BLaER1 treated with 17β-estradiol and CSF1 and Interleukin-3, amounts not matched to agents 10 nM and 100 nM (cell line): ENCODE data around the gene CHN2.

Experiments
- H3K27ac ChIP-seq, 11 experiments: shearing (Covaris generic); formaldehyde crosslinking; 2 replicates each; pipeline ENCODE4 v1.8.1; 2022
- H3K27me3 ChIP-seq, 11 experiments: shearing (Covaris generic); formaldehyde crosslinking; 2 replicates each; pipeline ENCODE4 v1.8.1; 2022
- H3K36me3 ChIP-seq, 11 experiments: shearing (Covaris generic); formaldehyde crosslinking; 2 replicates each; pipeline ENCODE4 v1.8.1; 2022
- H3K4me1 ChIP-seq, 10 experiments: shearing (Covaris generic); formaldehyde crosslinking; 2 replicates each; pipeline ENCODE4 v1.8.1; 2022
- H3K4me2 ChIP-seq, 11 experiments: shearing (Covaris generic); formaldehyde crosslinking; 2 replicates each; pipeline ENCODE4 v1.8.1; 2022
- H3K4me3 ChIP-seq, 10 experiments: shearing (Covaris generic); formaldehyde crosslinking; 2 replicates each; pipeline ENCODE4 v1.8.1; 2022
- H3K9ac ChIP-seq, 11 experiments: shearing (Covaris generic); formaldehyde crosslinking; 2 replicates each; pipeline ENCODE4 v1.8.1; 2022
- H3K9me3 ChIP-seq, 11 experiments: shearing (Covaris generic); formaldehyde crosslinking; replicated peaks in 1 of 11; 2 replicates each; pipeline ENCODE4 v1.8.1; 2022
- H4K20me1 ChIP-seq, 11 experiments: shearing (Covaris generic); formaldehyde crosslinking; 2 replicates each; pipeline ENCODE4 v1.8.1; 2022
- Cebpa-rat ChIP-seq, 11 experiments: shearing (Covaris generic); IDR thresholded peaks; 2 replicates each; pipeline ENCODE4 v1.8.1; 2022

Gene CHN2

DNA sequence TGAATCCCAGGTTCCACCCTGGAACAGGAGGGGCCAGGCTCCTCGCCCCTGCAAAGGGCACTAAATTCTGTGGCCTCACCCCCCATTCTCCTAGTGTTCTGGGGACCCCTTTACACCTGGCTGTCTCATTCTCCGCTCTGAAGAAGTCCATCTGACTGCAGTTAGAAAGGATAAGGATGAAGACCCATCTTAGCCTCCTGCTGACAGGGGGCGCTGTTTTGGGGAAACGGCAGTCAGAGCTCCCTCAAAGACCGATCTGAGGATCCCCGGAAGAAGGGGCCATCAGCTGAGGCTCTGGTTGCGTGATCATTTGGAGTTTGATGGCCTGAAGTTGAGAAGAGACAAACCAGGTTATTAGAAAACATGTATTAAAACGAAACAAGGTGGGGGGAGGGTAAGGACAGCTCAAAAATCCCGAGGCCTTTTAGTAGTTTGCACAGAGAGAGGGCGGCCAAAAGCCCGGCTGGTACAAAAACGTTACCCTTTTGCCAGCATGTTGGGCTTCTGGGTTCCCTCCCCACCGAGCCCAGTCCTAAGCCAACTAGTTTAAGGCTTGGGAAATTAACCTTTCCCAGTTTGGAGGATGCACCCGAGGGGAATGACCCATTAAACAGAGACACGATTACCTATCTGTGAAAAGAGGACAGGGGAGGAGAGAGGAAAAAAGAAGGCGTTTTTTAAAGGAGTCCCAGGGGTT is 102.8 kb downstream of the CHN2 start:
- no peak overlapping the region for H3K4me3 ChIP-seq
- TF ChIP-seq Cebpa-rat (IDR thresholded peaks at IDR 0.05), result no peak

DNA sequence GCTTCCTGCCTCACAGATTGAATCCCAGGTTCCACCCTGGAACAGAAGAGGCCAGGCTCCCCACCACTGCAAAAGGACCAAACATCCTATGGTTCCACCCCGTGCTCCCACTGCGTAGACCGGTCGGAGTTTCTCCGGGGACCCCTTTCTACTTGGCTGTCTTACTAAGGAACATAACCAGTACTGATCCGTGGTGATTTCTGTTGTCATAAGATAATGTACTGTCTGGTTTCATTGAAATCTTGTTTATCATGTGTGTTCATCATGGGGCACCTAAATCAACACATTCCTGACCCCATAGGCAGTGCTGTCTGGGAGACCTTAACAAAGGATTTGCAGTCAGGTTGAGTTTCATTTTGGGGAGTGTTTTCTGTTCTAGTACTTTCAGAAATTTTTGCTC is 104.5 kb downstream of the CHN2 start:
- Histone ChIP-seq H3K4me1 (no peaks in the 10 kb centered on the region; a peak in 1 of 20 replicates), H3K9me3 (no peaks in the 10 kb centered on the region), H3K36me3 (no peaks in the 10 kb centered on the region), H3K27me3 (0 out of 22 replicates have a peak, but pooled peaks cover 0 to 4% (median 0%) of the 10 kb centered on the region in 11 experiments), H3K27ac (no peak overlapping the region), H3K9ac (no peak overlapping the region), H4K20me1 (no peaks in the 10 kb centered on the region), H3K4me2 (no peak overlapping the region), H3K4me3 (no peak overlapping the region)
- TF ChIP-seq Cebpa-rat (IDR thresholded peaks at IDR 0.05), result no peak

More for the DNA sequence above, 102.8 kb downstream of the CHN2 start:
- Histone ChIP-seq H3K4me1 (no peaks in the 10 kb centered on the region; a peak in 1 of 20 replicates), H3K27me3 (peaks cover 0 to 7% (median 0%) of the 10 kb centered on the region in 11 experiments; a peak in 2 of 22 replicates), H3K27ac (no peak overlapping the region), H3K9me3 (no peaks in the 10 kb centered on the region), H3K9ac (no peak overlapping the region), H3K36me3 (no peaks in the 10 kb centered on the region), H4K20me1 (no peaks in the 10 kb centered on the region), H3K4me2 (no peak overlapping the region)

DNA sequence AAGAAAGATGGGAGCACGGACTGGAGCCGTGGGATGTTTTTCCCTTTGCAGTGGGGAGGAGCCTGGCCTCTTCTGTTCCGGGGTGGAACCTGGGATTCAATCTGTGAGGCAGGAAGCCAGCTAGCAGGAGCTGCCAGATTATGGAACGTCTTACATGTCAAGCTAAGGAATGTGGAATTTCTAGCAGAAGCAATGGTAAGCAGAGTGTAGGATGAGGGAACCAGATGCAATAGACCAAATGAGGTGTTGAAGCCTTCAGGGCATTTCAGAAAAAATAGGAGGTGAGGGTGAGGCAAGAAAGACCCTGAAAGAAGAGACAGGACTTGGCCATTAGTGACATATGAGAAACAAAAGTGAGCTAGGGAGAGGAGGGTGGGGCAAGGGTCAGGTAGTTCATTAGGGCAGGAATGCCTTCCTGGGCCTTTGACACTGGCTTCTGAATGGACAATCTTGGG is 105.5 kb downstream of the CHN2 start:
- Histone ChIP-seq H3K4me1 (no peaks in the 10 kb centered on the region; a peak in 1 of 20 replicates), H3K9me3 (no peaks in the 10 kb centered on the region), H3K27ac (no peak overlapping the region), H3K27me3 (peaks cover 0 to 4% (median 0%) of the 10 kb centered on the region in 11 experiments; a peak in 1 of 22 replicates), H3K4me2 (no peak overlapping the region), H4K20me1 (no peaks in the 10 kb centered on the region), H3K9ac (no peak overlapping the region), H3K4me3 (no peak overlapping the region), H3K36me3 (no peaks in the 10 kb centered on the region)
- TF ChIP-seq Cebpa-rat (IDR thresholded peaks at IDR 0.05), result no peak

DNA sequence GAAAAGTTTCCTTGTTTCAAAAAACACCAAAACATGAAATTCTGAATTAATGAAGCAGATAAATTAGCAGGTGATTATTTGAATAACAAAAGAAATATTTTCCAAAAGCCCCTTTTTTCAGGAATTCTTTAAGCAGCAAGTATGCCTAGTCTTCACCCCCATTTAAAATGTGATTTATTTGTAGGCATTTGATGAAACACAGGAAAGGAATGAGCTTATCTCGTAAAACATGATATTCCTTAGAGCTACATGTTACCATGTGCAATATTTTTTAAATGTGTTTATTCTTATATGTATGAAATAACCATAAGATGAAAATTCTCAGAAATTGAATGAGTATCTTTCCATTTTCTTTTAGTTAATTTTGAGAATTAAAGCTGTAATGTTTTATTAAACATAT is 106.1 kb downstream of the CHN2 start:
- no peak overlapping the region for H3K27ac ChIP-seq
- no peaks in the 10 kb centered on the region; a peak in 1 of 20 replicates for H3K4me1 ChIP-seq
- no peak overlapping the region for H3K9ac ChIP-seq
- no peak for TF ChIP-seq Cebpa-rat (IDR thresholded peaks at IDR 0.05)
- H3K4me2 ChIP-seq, result no peak overlapping the region
- H4K20me1 ChIP-seq, result no peaks in the 10 kb centered on the region
- H3K36me3 ChIP-seq, result no peaks in the 10 kb centered on the region
- H3K9me3 ChIP-seq, result no peaks in the 10 kb centered on the region
- H3K27me3 ChIP-seq, result peaks cover 0 to 4% (median 0%) of the 10 kb centered on the region in 11 experiments; a peak in 1 of 22 replicates
- H3K4me3 ChIP-seq, result no peak overlapping the region

DNA sequence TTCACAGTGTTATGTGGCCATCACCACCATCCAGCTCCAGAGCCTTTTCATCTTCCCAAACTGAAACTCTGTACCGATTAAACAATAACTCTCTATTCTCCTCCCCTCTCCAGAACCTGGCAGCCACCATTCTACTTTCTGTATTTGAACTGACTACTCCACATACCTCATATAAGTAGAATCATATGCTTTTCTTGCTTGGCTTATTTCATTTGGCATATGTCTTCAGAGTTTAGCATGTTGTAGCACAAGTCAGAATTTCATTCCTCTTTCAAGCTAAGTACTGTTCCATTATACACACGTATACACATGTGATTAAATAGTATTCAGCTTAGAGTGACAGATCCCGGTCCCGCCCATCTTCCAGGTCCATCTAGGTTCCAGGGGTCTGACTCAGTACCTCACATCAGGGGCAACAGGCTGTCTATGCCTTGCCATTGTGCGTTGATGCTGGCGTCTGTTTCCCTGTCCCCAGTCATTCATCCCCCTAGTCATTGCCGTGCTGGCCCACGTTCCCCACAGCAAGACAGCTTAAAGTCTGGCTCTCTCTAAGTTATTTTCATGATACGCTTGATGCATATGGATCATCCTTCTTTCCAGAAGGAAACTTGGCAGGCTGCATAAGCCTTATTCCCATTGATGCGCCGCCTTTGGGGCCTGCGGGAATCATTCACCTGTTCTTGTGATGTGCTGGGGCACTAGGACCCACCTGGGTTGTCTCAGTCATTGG is 108.3 kb downstream of the CHN2 start:
- Histone ChIP-seq H3K4me2 (no peak overlapping the region), H3K9ac (no peak overlapping the region), H3K27ac (no peak overlapping the region), H3K36me3 (no peaks in the 10 kb centered on the region), H4K20me1 (no peaks in the 10 kb centered on the region), H3K9me3 (no peaks in the 10 kb centered on the region), H3K4me3 (no peak overlapping the region), H3K27me3 (peaks cover 0 to 4% (median 0%) of the 10 kb centered on the region in 11 experiments; a peak in 1 of 22 replicates), H3K4me1 (no peaks in the 10 kb centered on the region)
- TF ChIP-seq Cebpa-rat (IDR thresholded peaks at IDR 0.05), result no peak

DNA sequence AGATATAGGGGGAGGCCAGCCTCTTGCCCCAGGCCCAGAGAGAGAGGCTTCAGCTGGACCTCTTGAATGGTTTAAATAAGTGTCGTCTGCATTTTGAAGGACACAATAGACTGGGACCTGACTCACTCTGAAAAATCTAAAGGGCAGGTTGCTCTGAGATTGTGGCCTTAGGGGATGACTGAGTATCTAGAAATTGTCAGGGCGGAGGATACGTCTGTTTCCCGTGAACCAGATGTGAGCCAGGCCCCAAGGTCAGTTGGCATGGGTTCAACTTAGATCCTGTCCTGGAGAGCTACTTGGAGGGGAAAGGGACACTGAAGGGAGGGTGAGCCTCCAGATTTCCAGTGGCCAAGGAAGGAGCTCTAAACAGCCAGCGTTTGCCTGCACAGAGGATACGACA is 110.2 kb downstream of the CHN2 start:
- Histone ChIP-seq H3K27ac (no peak overlapping the region), H3K4me2 (no peak overlapping the region), H4K20me1 (no peaks in the 10 kb centered on the region), H3K4me3 (no peak overlapping the region), H3K36me3 (no peaks in the 10 kb centered on the region), H3K9me3 (peaks cover 0 to 13% (median 4%) of the 10 kb centered on the region in 11 experiments; a peak in 4 of 22 replicates), H3K9ac (no peak overlapping the region), H3K27me3 (peaks cover 0 to 4% (median 0%) of the 10 kb centered on the region in 11 experiments; a peak in 1 of 22 replicates), H3K4me1 (no peaks in the 10 kb centered on the region)
- TF ChIP-seq Cebpa-rat (IDR thresholded peaks at IDR 0.05), result no peak

DNA sequence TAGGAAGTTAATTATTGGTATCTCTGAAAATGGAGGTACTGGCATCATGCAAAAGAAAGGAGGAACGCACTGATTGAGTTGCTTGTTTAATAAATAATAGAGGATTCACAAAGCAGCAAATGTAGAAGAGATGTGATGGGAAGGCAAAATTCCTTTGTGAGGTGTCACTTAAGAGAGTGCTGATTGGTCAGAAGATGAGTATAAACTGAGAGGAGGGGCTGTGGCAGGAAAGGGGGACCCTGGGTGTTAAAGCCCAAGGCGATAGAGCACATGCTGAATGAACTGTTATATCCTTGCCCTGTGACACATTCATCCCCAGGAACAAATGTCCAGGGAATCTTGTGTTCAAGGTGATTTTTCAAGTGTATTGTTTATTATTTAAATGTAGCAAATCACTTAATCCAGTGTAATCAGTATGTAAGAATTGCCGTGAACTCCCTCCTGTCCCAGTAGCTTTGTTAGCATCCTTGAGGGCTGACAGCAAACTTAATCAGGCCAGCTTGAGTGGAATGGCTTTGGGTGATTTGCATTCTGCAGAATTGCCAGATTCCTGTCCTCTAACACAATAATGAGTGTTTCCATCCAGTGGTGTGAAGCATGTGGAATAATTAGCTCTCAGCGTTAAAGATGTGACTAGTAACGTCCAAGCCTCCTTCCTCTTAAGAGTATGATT is 111.9 kb downstream of the CHN2 start:
- no peaks in the 10 kb centered on the region for H3K36me3 ChIP-seq
- H3K9me3 ChIP-seq, result peaks cover 4 to 22% (median 10%) of the 10 kb centered on the region in 11 experiments; a peak in 13 of 22 replicates
- H4K20me1 ChIP-seq, result no peaks in the 10 kb centered on the region
- no peak overlapping the region for H3K9ac ChIP-seq
- no peaks in the 10 kb centered on the region for H3K4me1 ChIP-seq
- H3K27me3 ChIP-seq, result peaks cover 0 to 3% (median 0%) of the 10 kb centered on the region in 11 experiments; a peak in 1 of 22 replicates
- TF ChIP-seq Cebpa-rat (IDR thresholded peaks at IDR 0.05), result no peak
- H3K4me2 ChIP-seq, result no peak overlapping the region
- H3K4me3 ChIP-seq, result no peak overlapping the region
- H3K27ac ChIP-seq, result no peak overlapping the region

DNA sequence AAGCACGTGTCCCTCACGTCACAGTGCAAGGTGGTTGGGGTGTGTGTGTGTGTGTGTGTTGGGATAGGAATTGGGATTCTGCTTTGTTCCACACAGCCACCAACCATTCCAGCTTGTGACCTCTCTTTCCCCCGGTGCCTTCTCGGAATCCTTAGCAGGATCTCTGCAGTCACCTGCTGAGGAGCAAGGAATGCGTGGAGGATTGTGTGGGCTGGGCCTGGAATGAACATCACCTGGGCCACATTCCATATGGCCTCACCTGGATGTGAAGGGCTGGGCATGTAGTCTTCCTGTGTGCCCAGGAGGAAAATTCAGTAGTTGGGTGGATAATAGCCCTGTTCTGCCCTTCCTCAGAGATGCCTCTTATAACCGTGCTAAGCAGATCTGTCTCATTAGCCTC is 113.8 kb downstream of the CHN2 start:
- Histone ChIP-seq H3K4me1 (no peaks in the 10 kb centered on the region), H3K9me3 (peaks cover 4 to 22% (median 10%) of the 10 kb centered on the region in 11 experiments; a peak in 13 of 22 replicates), H3K27me3 (peaks cover 0 to 9% (median 0%) of the 10 kb centered on the region in 11 experiments; a peak in 1 of 22 replicates), H3K27ac (no peak overlapping the region), H3K9ac (no peak overlapping the region), H4K20me1 (no peaks in the 10 kb centered on the region), H3K4me2 (no peak overlapping the region), H3K4me3 (no peak overlapping the region), H3K36me3 (no peaks in the 10 kb centered on the region)
- TF ChIP-seq Cebpa-rat (IDR thresholded peaks at IDR 0.05), result no peak
